NCI-H146 treated with DMSO at 0.1 percent for 48 hours (cell line): ENCODE data around the gene MAGI2.
A peak's percentile ranks its signal among the peaks of the same experiment; 100 is the strongest.

Experiments used
- DNase-seq: peaks from one replicate; lab custom pipeline; 2025; ENCODE audit not compliant: unreplicated experiment; lab: John Stamatoyannopoulos, UW

Gene MAGI2

GRCh38 chr7:78212476-78213060 is 1240.9 kb downstream of the MAGI2 start:
- no peak for DNase-seq

- no peak for DNase-seq
Measured at GRCh38 chr7:78207269-78207668, 1246.2 kb downstream of the MAGI2 start.

GRCh38 chr7:78206769-78207168 is 1246.7 kb downstream of the MAGI2 start:
- no peak for DNase-seq

- no peak for DNase-seq
Measured at GRCh38 chr7:78203042-78203720, 1250.3 kb downstream of the MAGI2 start.

GRCh38 chr7:78198756-78199155 is 1254.7 kb downstream of the MAGI2 start:
- no peak for DNase-seq

- DNase-seq, result no peak
Measured at GRCh38 chr7:78197447-78197846, 1256.0 kb downstream of the MAGI2 start.

- DNase-seq, result no peak
Measured at GRCh38 chr7:78195281-78195680, 1258.2 kb downstream of the MAGI2 start.

GRCh38 chr7:78194611-78195010 is 1258.9 kb downstream of the MAGI2 start:
- DNase-seq, result no peak

GRCh38 chr7:78191475-78192079 is 1261.9 kb downstream of the MAGI2 start:
- DNase-seq, result no peak

GRCh38 chr7:78189762-78190161 is 1263.7 kb downstream of the MAGI2 start:
- no peak for DNase-seq

- no peak for DNase-seq
Measured at GRCh38 chr7:78185149-78185745, 1268.2 kb downstream of the MAGI2 start.

- DNase-seq, result no peak
Measured at GRCh38 chr7:78184299-78184698, 1269.2 kb downstream of the MAGI2 start.

GRCh38 chr7:78179827-78180477 is 1273.5 kb downstream of the MAGI2 start:
- no peak for DNase-seq

- DNase-seq, result no peak
Measured at GRCh38 chr7:78179211-78179610, 1274.3 kb downstream of the MAGI2 start.

GRCh38 chr7:78178319-78178718 is 1275.1 kb downstream of the MAGI2 start:
- DNase-seq, result no peak

GRCh38 chr7:78176171-78176570 is 1277.3 kb downstream of the MAGI2 start:
- no peak for DNase-seq

- no peak for DNase-seq
Measured at GRCh38 chr7:78175330-78176100, 1278.0 kb downstream of the MAGI2 start.

GRCh38 chr7:78173666-78174065 is 1279.8 kb downstream of the MAGI2 start:
- DNase-seq, result no peak

- DNase-seq, result no peak
Measured at GRCh38 chr7:78172933-78173591, 1280.4 kb downstream of the MAGI2 start.

- DNase-seq, result peak; percentile 8
Measured at GRCh38 chr7:78172267-78172757, 1281.2 kb downstream of the MAGI2 start.
